NCI-H2196 treated with DMSO at 0.1 percent for 48 hours (cell line): ENCODE results near the gene FAM241B.
A peak's percentile ranks its signal among the peaks of the same experiment; 100 is the strongest.

Source experiments
- DNase-seq: peaks from one replicate; lab custom pipeline; 2025; ENCODE audit not compliant: unreplicated experiment; lab: John Stamatoyannopoulos, UW

Gene FAM241B

DNA sequence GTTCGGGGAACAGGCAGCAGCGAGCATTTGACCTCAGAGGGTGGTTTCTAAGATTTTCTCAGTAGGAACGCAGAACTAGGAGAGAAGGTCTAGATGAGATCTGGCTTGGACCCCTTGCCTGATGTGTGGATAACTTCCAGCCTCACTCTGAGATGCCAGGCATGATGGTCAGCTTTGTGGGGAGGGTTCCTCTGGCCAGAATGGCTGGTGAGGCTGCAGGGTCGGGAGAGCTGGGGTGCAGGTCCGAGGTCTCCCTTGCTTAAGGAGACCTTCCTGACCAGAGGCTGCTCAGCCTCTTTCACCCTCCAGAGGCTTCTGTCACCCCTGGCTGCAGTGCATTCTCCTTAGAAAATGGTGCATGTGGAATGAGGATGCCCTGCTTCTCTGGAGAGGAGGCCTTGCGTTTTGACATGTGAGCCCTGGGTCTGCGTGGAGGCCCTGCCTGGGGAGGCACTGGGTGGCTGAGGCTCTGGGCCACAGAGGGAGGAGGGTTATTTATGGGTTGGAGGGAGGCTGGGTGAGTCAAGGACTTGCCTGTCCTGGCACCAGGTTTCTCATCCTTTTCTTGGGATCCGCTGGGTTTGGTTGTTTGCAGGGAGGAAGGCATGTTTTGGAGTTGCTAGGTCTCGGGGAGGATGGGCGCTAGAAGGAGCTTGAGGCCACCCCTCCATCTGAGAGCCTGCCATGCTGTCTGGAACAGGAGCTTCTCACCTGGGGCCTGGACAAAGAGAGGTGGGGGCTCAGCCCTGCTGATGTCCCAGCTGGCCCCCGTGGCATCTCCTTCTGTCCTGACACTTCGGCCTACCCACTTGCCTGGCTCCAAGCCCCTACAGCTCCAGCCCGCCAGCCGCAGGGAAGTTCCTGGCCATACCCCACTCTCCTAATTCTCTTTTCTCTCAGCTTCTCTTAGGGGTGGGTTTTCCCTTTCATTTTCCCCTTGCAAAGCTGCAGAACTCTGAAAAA is 3.9 kb downstream of the FAM241B start:
- DNase-seq: no peak

DNA sequence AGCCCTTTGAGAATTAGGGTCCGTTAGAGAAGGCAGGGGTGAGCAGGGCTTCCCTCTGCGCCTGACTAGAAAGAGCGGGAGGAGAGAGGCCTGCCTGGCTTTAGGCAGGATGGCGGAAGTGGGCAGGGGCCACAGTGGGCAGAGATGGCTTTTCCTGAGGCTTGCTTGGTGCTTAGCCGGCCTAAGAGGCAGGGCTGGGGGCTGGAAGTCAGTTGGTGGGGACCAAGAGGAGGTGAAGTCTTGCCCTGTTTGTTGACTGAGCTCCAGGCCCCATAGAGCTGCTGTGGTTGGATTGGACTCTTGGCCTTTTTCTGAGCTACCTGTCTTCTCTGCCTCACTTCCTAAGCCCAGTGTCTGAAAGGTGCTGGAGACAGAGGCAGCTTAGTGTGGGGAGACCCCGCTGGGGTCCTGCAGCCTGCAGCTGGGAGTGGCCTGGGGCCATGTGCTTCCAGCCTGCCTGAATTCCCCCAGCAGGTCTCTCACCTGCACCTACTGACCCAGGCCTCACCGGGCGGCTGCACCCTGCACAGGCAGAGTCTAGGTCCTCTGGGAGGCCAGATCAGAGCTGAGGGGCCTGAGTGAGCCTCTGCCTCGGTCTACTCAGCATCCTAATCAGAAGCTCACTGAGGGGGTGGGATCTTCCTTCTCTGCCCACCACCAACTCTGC is 4.8 kb downstream of the FAM241B start:
- no peak for DNase-seq

DNA sequence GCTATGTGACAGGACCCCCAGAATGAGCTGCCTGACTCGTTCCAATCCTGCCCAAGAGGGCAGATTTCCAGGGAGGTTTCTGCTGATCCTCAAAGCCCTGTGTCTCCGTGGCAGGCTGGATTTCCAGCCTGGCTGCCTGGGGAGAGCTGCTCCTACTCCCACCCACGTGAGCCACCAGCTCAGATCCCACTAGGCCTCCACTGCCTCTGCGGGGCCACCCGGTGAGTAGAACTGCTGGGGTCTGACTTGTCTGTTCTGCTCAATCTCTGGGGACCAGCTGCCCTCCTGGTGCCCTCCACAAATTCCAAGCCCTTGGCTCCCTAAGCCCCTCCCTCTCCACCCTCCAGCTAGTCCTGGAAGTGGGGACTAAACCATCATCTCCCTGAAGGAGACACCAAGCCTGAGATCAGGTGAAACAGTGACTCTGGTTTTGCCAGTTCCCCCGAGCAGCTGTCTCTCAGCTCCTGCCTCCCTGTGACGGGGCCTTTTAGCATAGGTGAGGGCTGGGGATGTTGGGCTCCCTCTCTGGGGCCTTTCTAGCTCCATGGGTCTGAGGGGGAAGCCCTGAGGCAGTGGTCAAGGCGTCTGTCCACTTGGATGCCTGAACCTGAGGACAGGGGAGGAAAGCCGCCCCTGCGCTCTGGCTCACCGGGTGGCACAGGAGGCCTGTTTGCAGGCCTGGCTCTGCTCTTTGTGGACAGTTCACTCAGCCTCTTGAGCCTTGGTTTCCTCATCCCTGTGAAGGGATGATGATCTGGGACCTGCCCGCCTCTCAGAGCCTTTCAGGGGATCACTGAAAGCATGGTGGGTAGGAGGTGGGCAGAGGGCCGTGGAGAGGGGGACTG is 5.6 kb downstream of the FAM241B start:
- no peak for DNase-seq

DNA sequence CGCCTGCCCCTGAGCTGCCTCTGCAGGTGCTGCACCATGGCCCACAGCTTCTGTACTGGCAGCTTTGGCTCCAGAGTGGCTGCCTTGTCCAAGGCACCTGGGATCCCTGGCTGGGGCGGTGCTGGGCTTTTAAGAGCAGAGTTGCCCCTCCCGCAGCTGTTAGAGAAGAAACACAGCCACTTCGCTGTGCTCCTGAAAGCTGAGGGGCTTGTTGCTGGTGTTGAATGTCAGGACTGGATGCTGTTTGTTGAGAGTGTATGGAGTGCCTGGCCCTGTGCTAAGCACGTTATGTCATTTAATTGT is 6.2 kb downstream of the FAM241B start:
- DNase-seq: no peak

DNA sequence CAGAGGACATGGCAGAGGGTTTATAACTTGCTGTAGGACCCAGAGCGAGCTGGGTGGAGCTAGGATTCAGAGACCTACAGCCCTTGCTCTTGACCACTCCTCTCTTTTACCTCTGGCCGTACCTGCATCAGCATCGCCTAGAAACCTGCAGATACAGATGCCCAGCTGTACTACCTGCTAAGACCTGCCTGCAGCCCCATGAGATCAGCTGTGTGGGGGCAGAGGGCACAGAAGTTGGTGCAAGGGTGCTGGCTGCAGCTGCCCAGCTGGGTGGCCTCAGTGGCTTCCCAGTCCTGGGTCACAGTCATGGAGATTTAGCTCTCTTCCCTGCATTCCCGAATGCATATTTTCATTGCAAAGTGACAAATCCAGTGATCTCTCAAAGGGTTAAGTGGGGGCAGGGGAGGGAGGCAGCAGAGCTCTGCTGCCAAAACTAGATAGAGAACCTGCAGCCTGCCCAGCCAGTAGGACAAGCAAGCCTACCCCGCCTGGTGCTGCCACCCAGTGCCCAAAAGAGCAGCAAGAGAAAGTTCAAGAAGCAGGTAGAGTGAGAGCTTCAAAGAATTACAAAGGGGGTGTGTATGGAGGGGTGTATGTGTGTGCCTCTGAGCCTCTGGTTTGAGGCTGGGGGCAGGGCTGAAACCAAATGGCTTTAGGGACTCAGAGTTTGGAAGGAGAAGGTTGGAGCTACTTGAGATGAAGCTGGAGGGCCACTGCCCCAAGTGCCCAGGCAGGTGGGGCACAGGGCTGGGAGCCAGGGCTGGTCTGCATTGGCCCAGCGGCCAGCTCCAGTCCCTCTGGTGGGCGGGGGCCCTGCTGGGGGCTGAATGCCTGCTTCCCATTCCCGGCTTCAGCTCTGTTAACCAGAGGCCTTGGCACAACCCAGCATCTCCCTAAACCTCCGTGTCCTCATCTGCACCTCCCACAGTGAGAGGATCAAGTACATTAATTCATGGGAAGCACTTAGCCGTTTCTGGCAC is 6.9 kb downstream of the FAM241B start:
- DNase-seq: no peak

DNA sequence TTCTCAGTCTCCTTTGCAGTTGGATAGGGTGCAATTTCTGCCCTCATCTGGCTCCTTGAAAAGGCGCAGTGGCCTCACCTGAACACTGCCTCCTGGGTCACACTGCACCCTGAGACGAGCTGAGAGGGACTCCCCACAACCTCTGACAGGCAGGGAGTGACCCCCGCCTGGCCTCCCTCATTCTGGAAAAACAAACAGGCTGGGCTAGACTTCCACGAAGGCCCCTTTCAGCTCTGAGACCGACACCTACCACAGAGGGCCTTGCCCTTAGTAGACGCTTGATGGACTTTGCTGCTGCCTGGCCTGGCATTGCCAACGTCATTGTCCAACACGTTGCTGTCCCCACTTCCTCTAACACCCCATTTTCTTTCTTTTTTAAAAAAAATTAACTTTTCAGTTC is 8.6 kb downstream of the FAM241B start:
- DNase-seq: no peak

DNA sequence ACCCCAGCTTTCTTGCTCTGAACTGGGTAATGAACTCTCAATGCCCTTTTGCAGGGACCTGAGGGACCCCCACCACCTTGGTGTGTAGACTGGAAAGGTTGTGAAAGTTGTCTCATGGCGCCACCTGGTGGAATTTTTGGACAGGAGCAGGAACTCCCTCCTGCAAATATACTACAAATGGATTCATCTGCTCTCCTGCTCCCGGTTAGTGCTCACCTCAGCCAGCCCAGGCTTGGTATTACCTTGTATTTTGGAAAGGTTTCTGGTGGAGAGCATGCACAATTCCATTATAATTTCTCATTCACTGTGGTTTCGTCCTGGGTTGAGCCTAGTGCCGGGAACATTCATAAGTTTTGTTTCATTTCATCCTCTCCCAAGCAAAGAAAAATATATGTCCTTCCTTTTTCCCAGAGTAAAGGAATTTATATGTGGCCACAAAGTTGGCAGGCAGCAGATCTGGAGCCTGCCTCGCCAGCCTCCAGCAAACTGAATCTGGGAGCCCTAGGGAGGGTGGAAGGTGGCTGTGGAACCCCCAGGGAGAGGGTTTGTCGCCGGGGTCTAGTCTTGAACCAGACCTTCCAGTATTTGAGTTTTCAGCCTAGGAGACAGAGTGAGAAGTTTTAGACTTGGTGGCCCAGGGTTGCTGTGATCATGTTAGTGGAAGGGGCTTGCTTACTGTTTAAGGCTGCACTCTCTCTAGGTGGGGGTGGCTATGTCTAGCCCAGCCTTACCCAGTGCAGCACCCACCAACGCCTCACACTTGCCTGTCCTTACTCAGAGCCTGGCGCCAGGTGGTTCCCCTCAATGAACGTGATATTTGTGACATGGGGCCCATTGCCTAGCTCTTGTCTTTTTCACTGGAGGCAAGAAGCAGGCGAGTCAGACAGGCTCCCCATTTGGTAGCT is 9.5 kb downstream of the FAM241B start:
- no peak for DNase-seq

DNA sequence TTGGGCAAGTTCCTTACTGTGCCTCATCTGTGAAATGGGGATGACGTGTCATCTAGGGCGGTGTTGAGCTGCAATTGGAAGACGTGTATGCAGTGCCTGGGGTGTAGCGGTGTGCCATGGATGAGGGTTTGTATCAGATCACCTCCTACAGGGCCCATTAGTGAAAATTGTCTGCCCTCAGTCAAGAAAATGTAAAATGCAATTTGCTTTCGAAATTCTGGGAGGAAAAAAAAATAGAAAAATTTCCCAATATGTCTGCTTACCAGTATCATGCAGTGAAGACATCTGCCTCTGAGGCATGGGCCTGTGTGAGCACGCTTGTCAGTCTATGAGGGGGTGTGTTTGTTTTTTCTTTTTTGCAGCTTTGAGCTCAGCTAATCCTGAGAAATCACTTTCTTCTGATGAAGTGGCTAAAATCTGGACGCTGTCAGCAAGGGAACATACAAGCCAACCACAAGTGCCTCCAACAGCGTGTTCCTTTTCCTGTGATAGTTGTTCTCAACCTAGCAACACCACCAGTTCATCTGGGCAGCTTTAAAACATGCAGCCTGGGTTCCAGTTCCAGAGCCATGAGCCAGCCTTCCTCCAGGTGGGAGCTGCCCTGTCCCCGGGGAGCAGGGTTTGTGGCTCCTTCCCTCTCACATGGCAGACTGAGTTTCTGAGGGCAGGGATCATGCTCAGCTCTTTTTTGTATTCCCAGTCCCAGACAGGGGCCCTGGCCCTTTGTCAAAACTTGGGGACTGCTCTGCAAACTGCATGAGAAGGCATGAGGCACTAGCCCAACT is 10.3 kb downstream of the FAM241B start:
- no peak for DNase-seq

DNA sequence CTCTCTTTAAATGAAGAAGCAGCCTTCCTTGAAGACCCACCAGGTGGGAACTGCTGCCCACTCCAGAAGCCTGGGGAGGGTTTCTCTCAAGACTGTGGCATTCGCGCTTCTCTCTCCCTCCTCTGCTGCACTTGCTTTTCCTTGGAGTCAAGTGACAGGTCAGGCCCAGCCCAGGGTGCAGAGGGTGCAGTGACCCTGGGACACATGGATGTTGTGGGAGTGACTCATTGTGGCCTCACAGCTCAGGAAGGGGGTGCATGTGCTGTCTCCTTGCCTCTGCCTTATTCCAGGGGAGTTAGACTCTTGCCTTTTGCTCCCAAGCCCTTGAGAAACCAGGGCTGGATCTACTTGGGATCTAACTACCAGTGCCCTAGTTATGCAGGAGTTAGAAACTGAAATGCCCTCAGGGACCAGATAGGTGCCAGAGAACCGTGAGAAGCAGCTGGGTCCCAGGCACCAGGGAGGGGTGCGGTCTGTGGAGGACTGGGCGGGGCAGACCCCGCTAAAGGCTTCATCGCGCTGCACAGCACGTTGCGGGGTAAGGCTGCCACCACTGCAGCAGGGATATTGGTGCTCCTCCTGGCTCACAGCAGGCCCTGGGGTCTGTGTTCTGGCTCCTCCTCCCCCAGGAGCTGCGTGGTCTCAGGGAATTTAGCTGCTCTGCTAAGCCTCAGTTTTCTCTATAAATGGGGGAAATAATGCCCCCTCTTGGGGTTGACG is 11.4 kb downstream of the FAM241B start:
- DNase-seq: no peak

DNA sequence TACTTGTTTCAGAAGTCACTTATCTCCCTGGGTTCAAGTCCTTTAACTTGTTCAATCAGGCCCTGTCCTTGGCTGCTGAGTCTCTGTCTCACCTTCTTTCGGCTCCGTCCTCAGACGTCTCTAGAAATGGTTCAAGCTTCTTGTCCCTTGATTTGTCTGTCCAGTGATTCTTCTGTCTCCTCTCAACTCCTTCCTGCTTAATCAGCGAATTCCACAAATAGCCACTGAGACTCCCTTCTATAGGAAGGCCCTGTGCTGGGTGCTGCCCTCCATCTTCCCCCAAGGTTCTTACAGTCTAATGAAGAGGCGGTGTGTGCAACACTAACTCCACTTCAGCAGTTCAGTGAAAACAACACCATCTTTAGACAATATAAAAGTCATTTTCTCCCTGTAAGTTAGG is 12.7 kb downstream of the FAM241B start:
- no peak for DNase-seq

DNA sequence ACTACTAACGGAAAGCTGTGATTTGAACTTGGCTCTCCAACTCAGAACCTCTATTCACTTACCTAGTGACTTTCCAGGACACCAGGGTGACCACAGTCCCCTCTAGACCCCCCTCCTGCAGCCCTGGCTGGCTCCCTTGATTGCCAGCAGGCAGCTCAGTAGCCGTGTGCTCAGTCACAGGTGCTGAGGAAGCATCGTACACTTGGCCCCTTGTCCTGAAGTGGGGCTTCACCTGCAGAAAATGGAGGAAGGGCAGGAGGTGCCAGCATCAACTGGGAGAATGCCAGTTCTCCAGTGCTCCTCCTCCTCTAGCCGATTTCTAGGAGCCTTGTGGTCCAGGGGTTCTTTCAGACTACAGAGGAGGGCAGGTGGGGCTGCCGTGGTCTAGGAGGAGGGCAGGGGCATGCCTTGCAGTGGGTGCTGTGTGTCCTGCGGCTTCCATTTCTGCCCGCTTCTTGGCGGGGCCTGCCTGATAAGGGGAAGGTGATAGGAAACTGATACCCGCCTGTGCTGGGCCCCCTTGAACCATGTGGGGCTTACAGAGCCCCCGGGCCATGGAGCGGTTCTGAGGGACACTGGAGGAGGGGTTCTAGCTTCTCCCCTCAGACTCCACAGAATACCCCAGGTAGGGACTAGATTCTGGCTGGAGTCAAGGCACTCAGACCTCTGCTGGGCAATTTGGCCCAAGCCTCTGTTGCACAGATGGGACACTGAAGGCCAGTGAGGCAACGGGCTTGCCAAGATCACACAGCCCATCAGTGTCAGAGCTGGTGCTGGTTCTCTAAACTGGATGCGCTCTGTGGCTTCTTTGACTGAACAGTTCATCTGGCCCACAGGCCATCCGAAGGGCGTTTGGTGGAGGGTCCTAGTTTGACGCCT is 14.0 kb downstream of the FAM241B start:
- no peak for DNase-seq

DNA sequence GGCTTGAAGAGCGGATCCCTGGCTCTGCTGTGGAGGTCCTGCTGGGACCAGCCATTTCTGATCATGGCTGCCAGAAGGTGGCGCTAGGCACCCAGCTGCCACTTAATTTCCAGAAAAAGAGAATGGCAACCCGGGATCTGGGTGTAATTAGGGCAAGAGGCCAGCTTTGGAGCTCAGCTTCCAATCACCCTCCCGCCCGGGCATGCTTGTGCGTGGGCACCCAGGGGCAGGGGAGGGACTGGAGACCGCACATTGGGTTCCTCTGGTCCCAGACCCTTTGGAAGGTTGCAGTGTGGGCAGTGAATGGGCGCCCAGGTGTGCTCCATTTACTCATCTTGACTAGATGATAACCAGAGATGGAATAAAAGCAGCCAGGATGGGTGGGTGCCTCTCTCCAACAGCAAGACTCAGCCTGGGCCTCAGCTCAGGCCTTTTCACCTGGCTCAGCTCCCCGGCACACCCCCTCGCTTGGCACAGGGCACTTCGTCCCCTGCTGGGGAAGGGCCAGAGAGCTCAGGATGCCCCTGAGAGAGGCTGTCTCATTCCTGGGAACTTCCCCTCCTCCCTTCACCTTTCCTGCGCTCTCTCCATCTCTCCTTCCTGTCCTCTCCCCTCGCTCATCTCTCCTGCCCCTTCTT is 14.7 kb downstream of the FAM241B start:
- peak; percentile 10 for DNase-seq

DNA sequence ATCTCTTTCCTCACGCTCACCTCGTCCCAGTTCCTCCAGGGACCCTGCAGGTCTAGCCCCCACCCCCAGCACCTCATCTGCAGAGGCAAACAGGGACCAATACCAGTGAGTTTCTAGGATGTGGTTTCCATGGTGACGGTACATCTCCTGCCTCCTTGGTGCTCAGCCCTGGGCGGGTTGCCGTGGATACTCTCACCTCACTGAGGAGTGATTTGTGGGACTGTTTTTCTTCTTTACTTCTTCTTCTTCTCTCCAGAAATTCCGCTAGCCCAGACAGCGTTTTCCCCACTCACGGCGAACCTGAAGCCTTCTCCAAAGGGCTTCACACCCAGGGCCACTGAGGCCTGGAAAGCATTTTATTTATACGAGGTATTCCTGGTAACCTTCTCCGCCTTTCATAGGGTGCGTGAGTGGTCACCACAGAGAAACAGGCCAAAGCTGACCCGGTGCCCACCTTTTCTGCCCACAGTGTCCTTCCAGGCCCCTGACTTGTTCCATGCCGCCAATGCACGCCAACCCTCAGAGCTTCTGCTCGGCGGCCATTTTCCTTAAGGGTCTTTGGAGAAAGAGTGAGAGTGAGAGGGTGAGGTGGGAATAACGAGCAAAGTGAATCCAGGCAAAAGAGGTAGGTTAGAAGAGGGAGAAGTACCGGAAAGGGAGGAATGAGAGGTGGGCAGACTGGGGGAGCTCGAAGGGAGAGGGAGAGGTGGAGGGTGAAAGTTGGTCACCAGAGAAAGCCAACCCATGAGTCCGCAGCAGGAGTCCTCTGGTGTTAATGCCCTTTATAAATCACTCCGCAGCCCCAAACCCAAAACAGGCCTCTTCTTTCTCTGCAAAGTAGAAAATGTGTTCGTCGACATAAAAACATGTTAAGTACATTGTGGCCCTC is 15.5 kb downstream of the FAM241B start:
- no peak for DNase-seq

DNA sequence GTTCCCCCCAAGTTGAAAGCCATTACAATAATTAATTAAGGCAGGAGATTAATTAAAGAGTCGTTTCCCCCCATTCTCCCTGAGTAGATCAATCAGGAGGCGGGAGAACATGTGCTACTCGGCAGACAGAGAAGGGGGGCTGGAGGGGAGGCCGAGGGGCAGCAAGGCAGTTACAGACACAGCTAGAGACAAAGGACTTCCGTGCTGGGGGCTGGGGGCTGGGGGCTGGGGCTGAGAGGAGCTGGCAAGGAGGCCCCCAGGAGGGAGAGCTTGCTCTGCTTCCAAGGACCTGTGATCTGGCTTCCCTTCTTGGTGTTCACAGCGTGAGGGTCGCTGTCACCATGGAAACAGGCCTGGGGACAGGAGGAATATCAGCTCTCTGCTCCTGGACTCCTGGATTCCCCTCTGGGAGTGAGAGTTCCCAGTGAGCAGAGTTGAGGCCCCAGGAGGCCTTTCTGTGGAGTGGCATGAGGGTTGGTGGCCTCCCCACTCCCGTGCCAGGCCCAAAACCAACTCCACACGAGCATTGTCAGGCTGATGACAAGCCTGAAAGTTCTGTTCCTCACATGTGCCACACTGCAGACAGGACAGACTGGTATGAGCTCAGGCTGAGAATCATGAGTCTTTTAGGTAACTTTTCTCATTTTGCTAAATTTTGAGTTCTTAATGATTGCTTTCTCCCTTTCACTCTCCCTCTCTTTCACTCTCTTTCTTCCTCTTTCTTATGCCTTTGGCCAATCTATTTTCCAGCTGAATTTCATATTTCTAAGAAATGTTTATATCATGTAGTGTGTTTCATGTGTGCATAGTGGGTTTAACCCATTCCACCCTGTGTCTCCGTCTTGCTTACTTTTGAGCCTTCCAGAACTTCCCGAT is 16.4 kb downstream of the FAM241B start:
- no peak for DNase-seq

DNA sequence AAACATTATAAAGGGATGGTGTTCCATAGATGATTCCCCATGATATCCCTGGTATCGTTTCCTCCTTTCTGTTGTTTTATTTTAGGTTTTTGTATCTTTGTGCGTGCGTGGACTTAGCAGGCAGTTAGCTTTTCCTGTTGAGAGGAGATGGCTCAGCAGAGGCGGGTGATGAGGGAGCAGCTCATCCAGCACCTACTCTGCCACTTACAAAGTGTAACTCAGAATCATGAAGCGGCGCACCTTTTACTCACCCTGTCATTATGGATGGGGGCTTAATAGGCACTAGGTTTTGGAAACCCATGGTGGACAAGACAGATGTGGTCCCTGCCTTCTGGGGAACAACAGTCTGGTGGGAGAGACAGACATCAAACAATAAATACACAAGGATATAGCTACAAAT is 17.1 kb downstream of the FAM241B start:
- no peak for DNase-seq
